Pancreas (tissue), 10 donors: ENCODE data around the gene CPB2. TPM values are rescaled to one million over a fixed set of nuclear protein-coding genes. Genes with fewer than 3 reads are reported as not detected.

Experiments used
- ATAC-seq, 4 donors: fragments of 200-7000 bp; cut with Tn5 transposase; one replicate each; pipeline versions ENCODE4 v1.8.0 to v1.9.1; 2020; ENCODE audit warnings: mild to moderate bottlenecking in 4 of 4, moderate library complexity in 4 of 4
- DNase-seq, 6 donors: peaks; one replicate each; pipeline ENCODE4 v3.0.0-alpha.2; 2020
- FAIRE-seq: peaks from 2 replicates; lab custom pipeline; 2012; peaks lifted over from hg19 to GRCh38; lab: Jason Lieb, UNC
- H3K27ac ChIP-seq, 4 donors: fragments of 200-600 bp; sonication (generic); 1 replicate in 3 of 4; 2 replicates in 1 of 4; pipeline versions ENCODE4 v1.5.0 to v1.8.0; 2020
- H3K27me3 ChIP-seq, 4 donors: fragments of 200-600 bp; one replicate each; pipeline ENCODE4 v1.8.0; 2021
- H3K36me3 ChIP-seq, 3 donors: fragments of 200-600 bp; sonication (generic) in 1 of 3; one replicate each; pipeline versions ENCODE4 v1.5.0 to v1.8.0; 2020 to 2021
- H3K4me1 ChIP-seq, 3 donors: fragments of 200-600 bp; one replicate each; pipeline ENCODE4 v1.8.0; 2021
- H3K4me3 ChIP-seq, 4 donors: fragments of 200-600 bp; sonication (generic) in 2 of 4; one replicate each; pipeline versions ENCODE4 v1.5.0 to v1.8.0; 2020 to 2021
- H3K9me3 ChIP-seq, 4 donors: fragments of 200-600 bp; one replicate each; pipeline ENCODE4 v1.8.0; 2021
- WGBS, 2 donors: extraction: QIAGEN DNeasy Blood & Tissue Kit; methylation state at CpG; one replicate each; pipeline ENCODE4 v1.1.7; 2013; 5-methylcytosine and 5-hydroxymethylcytosine counted together
- intact Hi-C, 3 donors: fragments of 100-400 bp; cut with DNase I; formaldehyde crosslinking; loops; one replicate each; pipeline versions ENCODE4 v1.11.1 to v1.14.2; 2022
- polyA plus RNA-seq, 2 donors: library from polyadenylated mRNA; stranded (reverse); fragments of 200-250 nt; gene quantifications; one replicate each; pipeline ENCODE4 v1.2.3, GENCODE V29; 2013
- total RNA-seq, 6 donors: library from RNA; stranded (reverse); fragmentation: NEBNext Ultra II Directional in 4 of 6; extraction: Animal tissue kit (Norgen Biotek cat#: 25700) in 4 of 6; gene quantifications; one replicate each; pipeline versions ENCODE4 v1.2.1 to v1.2.4, GENCODE V29; 2021 to 2023
- TF ChIP-seq, protein P1 (sequence below), 4 donors: fragments of 200-600 bp; sonication (generic) in 3 of 4; IDR thresholded peaks; one replicate each; pipeline versions ENCODE4 v1.5.0 to v1.8.0; 2021; ENCODE audit warnings: antibody characterized with exemption in 4 of 4
- donor health status: healthy with polysubstance abuse.
- donor health status: DM: no; HTN: no; CAD: no; lungs with moderate emphysema.
- donor health status: DM: no; HTN: no; CAD: no.
- donor health status: control.
- donor health status: control.
- donor health status: Bipolar disorder and iron deficiency.
- donor health status: DM: yes; HTN: yes; CAD: no.
- donor health status: DM: no; HTN: no; CAD: no.
- donor health status: DM: no; HTN: no; CAD: no.
- donor health status: DM: yes; HTN: yes; CAD: no.

Gene CPB2
- total and polyA plus RNA-seq, 8 donors: 0.08 to 0.94 (median 0.58) TPM; not detected in 1

DNA sequence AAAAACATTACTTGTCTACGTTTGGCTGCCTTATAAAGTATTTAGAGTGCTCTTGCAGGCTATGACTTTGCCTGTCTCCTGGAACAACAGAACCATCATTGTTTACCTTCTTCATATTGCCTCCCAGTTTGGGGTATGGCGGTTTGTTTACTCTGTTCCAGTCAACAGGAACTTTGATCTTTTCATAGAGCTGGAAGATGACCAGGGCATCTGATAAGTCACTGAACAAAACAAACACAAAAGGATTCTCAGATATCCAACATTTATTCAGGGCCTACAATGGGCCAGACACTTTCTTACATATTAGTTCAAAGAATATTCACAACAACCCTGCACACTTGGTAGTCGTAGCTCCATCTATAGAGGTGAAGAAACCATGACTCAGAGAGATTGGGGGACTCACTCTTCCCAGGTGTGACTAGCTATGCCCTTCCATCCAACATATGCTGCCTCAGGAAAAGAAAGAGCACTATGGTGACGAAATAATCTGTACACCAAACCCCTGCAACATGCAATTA is 38.4 kb upstream of the CPB2 start:
- no peaks in the 10 kb centered on the region for H3K27me3 ChIP-seq
- ATAC-seq (peak; percentile 35 to 88 (median 78)), DNase-seq (no peak), FAIRE-seq (no peak)
- intact Hi-C loops: no loop called here
- peaks cover 5 to 14% (median 12%) of the 10 kb centered on the region in 3 donors for H3K4me1 ChIP-seq
- H3K4me3 ChIP-seq: no peak overlapping the region
- 35 to 36% methylated on average over 4 of the region's 4 CpGs for WGBS, 2 donors
- TF ChIP-seq, protein P1, sequence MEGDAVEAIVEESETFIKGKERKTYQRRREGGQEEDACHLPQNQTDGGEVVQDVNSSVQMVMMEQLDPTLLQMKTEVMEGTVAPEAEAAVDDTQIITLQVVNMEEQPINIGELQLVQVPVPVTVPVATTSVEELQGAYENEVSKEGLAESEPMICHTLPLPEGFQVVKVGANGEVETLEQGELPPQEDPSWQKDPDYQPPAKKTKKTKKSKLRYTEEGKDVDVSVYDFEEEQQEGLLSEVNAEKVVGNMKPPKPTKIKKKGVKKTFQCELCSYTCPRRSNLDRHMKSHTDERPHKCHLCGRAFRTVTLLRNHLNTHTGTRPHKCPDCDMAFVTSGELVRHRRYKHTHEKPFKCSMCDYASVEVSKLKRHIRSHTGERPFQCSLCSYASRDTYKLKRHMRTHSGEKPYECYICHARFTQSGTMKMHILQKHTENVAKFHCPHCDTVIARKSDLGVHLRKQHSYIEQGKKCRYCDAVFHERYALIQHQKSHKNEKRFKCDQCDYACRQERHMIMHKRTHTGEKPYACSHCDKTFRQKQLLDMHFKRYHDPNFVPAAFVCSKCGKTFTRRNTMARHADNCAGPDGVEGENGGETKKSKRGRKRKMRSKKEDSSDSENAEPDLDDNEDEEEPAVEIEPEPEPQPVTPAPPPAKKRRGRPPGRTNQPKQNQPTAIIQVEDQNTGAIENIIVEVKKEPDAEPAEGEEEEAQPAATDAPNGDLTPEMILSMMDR (IDR thresholded peaks at IDR 0.05): no peak
- no peaks in the 10 kb centered on the region for H3K36me3 ChIP-seq
- peak overlapping the region in 1 of 4 donors; percentile 13 for H3K27ac ChIP-seq
- H3K9me3 ChIP-seq: no peaks in the 10 kb centered on the region

DNA sequence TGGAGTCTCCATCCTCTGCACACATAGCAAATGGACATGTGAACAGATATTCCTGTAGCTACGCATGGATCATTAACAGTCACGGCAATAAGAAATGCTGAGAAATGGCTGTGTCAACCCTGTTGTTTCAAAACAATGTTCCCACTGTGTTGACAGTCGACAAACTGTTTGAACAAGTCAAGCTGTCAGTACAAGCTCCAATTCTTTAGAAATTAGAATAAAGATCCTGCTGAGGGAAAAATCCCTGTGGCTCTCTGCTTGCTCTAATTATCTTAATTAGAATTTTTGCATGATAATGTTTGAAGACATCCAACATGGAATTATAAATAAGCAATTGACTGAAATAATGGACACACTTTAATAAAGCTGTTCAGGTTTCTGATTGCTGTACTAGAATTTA is 37.9 kb upstream of the CPB2 start:
- no peak for FAIRE-seq
- Histone ChIP-seq H3K4me3 (no peak overlapping the region), H3K27me3 (no peaks in the 10 kb centered on the region), H3K9me3 (no peaks in the 10 kb centered on the region), H3K4me1 (peaks cover 5 to 18% (median 17%) of the 10 kb centered on the region in 3 donors), H3K36me3 (no peaks in the 10 kb centered on the region), H3K27ac (peak overlapping the region in 1 of 4 donors; percentile 13)
- peak in 3 of 4 donors; percentile 60 to 76 (median 68) for ATAC-seq
- TF ChIP-seq, protein P1 (IDR thresholded peaks at IDR 0.05): no peak
- no peak for DNase-seq
- WGBS, 2 donors: 8 to 14% methylated on average over 3 of the region's 3 CpGs
- intact Hi-C loops: no loop called here

DNA sequence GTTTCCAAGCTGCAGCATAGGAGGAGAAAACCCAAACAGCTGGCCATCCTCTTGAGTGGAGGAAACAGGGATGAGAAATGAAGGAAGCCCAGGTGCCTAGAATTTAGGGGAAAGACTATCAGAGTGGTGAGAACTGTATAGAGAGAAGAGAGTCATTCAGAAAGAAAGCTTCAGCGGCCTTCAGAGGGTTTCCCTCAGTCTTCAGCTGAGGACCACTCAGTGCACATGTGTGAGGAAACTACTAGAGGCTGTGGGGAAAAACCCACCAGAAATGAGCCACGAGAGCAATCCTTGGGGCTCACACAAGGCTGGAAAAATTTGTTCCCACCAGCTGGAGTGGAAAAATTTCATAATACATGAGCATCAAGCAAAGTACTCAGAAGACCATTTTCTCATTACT is 35.2 kb upstream of the CPB2 start:
- intact Hi-C loops: no loop called here
- Histone ChIP-seq H3K9me3 (no peaks in the 10 kb centered on the region), H3K4me3 (no peak overlapping the region), H3K27ac (no peak overlapping the region), H3K27me3 (no peaks in the 10 kb centered on the region), H3K36me3 (no peaks in the 10 kb centered on the region), H3K4me1 (peaks cover 8 to 25% (median 24%) of the 10 kb centered on the region in 3 donors)
- WGBS, 2 donors: 82 to 98% methylated on average over 2 of the region's 2 CpGs
- DNase-seq: no peak
- ATAC-seq: no peak
- TF ChIP-seq, protein P1 (IDR thresholded peaks at IDR 0.05): no peak
- no peak for FAIRE-seq

DNA sequence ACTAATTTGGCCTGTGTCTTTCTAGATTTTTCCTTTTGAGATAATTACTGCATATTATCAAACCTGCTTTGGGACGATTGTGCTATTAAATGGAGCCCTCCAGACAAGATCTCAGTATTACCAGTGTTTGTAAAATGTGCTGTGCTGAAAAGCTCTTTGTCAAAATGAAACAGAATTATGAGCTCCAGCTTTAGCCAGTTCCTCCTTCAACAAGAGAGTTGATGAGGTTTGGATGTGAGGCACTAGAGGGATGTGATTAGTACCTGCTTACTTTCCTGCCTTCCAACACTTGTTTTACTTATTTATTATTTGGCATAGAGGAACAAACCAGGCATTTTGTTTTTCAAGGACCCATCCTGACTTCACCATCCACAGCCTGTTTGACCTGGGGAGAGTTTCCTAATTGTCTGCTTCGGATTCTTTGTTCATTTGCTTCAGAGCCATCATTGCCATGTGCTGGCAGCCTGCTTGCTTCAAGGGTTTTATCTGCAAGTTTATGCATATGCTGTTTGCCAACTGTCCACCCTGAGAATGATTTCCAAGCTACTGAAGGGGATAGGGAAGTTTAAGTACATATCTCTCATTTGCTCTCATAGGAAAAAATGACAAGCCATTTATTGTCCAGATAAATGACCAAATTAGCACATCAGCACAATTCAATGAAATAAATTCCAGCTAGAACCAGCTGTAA is 32.9 kb upstream of the CPB2 start:
- intact Hi-C loops: no loop called here
- no peaks in the 10 kb centered on the region for H3K9me3 ChIP-seq
- H3K27ac ChIP-seq: peak overlapping the region in 1 of 4 donors; percentile 17
- FAIRE-seq (no peak), ATAC-seq (peak in 2 of 4 donors; percentile 15 to 21), DNase-seq (no peak)
- no peak overlapping the region for H3K4me3 ChIP-seq
- H3K4me1 ChIP-seq: peaks cover 3 to 27% (median 22%) of the 10 kb centered on the region in 3 donors
- WGBS, 2 donors: 15 to 28% methylated on average over 2 of the region's 2 CpGs
- no peaks in the 10 kb centered on the region for H3K27me3 ChIP-seq
- H3K36me3 ChIP-seq: no peaks in the 10 kb centered on the region
- TF ChIP-seq, protein P1 (IDR thresholded peaks at IDR 0.05): no peak

DNA sequence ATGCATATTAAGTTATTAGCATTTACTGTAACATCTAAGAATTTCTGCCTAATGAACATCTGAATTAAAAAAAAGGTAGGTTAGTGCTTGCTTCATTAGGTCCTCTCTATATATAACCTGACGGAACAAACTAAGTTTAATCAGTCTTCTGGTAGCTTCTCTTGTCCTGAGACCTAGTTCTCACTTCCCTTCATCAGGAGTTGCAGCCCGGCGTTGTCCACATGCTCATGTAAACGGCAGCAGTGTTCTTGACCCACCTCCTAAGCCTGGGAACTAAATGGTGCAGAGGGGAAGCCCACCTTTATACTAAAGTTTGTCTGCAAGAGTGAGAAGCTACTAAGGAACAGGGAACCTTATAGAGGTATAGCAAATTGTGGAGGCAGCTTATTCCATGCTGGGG is 31.9 kb upstream of the CPB2 start:
- Histone ChIP-seq H3K9me3 (no peaks in the 10 kb centered on the region), H3K27me3 (no peaks in the 10 kb centered on the region), H3K27ac (no peak overlapping the region), H3K4me3 (no peak overlapping the region), H3K4me1 (peaks cover 3 to 26% (median 17%) of the 10 kb centered on the region in 3 donors), H3K36me3 (no peaks in the 10 kb centered on the region)
- ATAC-seq: no peak
- TF ChIP-seq, protein P1 (IDR thresholded peaks at IDR 0.05): no peak
- WGBS, 2 donors: 89 to 91% methylated on average over 4 of the region's 4 CpGs
- FAIRE-seq: no peak
- intact Hi-C loops: no loop called here
- DNase-seq: no peak
